GM19099 (cell line): ENCODE results near the gene FAM111A.

Experiments
- POLR2A ChIP-seq: IDR thresholded peaks from 3 replicates; pipeline ENCODE4 v1.6.1; 2011; ENCODE audit warnings: low read depth; ENCODE audit not compliant: insufficient read length; ENCODE audit errors: extremely low read depth

FAM111A gene

DNA sequence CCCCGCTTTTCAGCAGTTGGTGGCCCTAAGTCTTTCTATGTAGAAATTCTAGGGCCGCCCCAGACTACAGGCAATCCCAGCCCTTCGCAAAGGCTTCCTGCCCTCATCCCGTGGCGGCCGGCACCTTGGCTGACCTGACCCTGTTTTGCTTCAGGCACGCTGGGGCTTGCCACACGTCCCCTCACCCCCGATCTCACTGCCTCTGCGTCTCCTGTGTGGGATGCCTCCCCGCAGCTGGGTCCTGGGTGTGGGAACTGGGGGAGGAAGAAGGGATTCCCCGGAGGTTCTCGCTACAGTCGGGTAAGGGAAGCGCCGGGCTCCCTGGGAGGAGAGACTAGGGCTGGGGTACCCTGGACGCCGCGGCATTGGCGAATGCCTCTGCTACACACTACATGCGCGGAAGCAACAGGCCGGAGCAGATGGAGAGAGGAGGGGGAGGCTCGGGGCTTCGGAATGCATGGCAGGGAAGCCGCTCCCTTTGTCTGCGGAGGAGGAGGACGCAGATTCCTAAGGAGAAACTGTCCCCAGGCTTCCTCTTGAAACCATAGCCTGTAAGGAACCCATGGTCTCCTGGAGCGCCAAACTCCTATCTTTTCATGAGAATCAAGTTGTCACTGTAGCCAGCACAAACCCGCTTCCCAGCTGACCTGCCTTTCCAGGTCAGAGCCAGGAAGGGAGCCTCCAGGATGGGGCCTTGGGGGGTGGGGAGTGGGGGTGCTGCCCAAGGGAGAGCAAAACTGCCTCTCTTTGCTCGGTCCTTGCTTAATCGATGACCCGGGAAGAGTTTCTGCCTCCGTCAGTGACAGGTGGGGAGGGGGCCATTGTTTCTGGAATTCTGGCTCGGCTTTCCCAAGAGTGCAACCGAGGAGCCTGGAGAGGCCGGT is 30.7 kb downstream of the FAM111A start:
- no peak for TF ChIP-seq POLR2A

DNA sequence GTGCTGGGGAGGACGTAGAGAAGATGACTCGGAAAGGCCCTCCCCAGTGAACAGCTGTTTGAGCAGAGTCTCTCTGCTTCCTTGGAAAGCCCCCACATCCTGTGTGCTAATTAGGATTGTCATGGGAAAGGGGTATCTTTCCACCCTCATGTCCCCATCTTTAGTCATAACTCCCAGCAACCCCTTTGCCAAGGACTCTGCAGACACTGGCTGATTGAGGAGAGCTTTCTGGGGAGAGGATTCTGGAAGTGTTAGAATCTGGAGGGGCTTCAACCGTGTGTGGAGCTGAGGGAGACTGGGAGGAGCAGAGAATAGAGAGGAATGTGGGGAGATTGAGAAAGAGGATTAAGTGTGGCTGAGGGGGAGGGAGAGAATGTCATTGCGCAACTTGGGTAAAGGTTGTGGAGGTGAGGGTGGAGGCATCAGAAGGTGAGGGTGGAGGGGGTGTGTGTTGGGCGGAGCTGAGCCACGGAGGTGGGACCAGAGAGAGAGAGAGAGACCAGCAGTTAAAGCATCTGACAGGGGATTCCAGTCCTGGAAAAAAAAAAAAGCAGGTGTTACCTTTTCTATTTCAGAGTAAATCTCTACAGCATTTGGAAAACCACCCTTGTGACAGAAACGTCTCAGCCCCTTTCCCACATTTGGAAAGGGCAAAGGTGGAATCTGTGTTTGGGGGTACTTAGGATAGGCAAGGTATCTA is 31.5 kb downstream of the FAM111A start:
- no peak for TF ChIP-seq POLR2A

DNA sequence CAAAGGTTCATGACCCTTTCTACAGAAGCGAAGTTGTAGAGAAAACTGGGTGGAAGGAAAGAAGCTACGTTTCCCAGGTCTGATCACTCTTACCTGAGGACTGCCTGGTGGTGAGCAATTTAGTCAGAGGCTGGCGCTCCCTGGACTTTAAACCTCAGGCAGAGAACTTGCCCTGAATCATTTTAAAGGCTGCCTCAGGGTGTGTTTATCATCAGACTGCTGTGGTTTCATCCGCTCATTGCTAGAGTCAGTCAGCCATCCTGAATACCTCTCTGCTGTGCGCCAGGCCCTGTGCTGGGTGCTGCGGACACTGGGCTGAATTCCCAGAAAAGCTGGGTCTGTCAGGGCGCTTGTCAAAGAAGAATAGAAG is 32.0 kb downstream of the FAM111A start:
- TF ChIP-seq POLR2A: no peak

DNA sequence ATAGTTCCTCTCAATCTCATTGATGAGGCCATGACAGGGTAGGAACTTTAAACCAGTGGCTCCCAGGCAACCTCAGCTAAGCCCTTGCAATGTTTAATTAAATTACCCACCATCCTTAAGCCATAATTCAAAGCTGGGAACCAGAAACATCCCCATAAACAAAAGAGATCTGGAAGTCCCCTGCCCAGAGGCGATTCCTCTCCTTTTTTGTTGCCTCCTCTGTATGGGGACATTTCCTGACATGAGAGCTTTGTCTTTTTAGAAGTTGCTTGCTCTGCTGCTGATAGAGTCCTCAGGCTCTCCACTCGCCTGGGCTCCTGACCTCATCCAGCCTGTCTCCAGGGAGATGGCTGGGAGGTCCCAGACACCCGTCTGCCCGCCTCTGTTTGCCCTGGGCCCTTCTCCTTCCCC is 32.4 kb downstream of the FAM111A start:
- no peak for TF ChIP-seq POLR2A

DNA sequence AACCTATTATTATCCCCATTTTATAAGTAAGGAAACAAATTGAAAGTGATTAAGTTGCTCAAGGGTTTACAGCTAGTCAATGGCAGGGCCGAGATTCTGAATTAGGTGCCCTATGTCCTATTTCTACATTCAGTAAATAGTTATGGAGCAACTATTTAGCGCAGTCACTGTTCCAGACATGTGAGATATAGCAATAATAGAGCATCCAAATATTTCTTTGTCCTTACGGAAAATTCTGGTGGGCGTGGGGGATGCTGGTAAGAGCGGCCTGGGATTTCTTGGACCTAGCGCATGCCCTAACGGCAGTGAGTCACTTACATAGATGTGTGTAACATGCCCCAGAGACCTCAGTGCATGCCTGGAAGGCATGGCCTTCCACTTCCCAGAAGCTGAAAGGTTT is 33.7 kb downstream of the FAM111A start:
- TF ChIP-seq POLR2A: no peak

DNA sequence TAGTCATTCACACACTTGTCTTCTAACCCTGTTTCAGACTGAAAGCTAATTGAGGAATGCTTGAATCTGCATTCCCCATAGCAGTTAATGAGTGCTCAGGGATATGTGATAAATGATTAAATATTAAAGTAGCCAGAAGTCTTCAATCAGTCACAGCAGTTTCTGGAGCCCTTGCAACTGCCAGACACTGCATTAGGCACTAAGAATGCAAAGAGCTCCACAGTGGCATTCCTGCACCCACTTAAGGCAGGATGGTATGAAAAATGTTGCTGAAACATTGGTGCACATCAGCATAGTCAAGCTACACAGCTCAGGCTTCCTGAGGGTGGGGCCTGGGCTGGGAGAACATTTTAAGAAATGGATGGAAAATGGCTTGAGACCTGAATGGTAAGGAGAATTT is 35.7 kb downstream of the FAM111A start:
- TF ChIP-seq POLR2A: no peak

DNA sequence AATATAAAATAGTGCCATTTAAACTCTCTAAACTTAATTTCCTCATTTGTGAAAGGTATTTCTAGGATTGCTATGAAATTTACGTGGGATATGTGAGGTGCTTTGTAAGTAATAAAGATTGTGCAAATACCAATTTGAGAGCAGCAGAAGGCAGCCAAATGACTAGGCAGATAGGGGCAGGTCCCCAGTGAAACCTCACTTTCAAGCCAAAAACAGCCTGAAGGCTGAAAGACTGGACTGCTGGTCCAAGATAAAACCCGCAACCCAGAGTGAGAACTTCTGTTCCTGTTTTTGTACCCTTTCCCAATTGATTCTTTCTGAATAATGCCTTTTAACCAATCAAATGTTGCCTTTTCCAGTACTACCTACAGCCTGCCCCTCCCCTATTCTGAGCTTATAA is 36.5 kb downstream of the FAM111A start:
- TF ChIP-seq POLR2A: no peak

DNA sequence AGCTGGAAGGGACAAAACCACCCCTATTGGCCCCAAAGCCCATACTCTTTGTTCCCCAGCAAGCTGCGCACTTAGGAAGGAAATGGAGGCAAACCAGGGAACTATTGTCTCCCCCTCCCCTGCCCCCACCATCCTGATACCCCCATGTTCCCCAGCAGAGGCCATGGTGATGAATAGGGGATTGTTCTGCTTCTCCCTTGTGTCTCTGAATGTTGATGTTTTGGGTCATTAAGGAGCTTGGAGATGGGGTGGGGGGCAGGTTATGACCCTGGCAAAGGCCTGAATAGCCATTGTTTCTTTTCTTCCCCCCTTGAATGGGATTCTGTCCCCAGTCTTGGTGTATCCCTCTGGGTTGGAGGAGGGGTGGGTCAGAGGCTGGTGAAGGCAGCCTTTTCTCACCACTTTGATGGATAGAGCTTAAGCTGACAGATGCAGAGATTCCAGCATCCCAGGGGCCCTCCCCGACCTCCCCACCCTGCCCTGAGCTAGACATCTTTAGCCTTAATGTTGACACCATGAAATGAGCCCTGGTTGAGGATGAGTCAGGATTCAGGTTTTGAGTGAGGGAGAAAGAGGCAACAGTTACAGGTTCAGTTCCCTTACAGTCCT is 37.6 kb downstream of the FAM111A start:
- TF ChIP-seq POLR2A: no peak

DNA sequence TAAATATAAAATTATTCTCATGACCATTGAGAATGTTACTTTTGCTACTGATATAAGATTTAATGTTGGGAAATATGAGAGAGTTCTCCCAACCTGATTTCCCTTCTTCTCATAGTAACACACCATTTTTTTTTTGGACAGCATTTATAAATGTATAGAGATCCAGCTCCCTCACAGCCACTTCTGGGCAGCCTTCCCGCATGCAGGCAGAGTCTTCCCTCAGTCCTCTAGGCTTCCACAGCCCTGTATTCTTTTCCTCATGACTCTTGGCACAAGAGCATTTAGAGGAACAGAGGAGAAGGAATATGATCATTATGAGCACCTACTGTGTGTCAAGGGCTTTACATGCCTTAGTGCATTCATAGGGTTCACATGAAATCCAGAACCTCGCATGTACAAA is 38.3 kb downstream of the FAM111A start:
- TF ChIP-seq POLR2A: no peak

DNA sequence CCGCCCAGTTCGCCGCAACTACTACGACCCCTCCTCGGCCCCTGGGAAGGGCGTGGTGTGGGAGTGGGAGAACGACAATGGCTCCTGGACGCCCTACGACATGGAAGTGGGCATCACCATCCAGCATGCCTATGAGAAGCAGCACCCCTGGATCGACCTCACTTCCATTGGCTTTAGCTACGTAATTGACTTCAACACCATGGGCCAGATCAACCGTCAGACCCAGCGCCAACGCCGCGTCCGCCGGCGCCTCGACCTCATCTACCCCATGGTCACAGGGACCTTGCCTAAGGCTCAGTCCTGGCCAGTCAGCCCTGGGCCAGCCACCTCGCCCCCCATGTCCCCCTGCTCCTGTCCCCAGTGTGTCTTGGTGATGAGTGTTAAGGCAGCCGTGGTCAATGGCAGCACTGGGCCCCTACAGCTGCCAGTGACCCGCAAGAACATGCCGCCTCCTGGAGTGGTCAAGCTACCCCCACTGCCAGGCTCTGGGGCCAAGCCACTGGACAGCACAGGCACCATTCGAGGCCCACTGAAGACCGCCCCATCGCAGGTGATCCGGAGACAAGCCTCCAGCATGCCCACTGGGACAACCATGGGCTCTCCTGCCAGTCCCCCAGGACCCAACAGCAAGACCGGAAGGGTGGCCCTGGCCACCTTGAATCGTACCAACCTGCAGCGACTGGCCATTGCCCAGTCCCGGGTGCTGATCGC is 39.2 kb downstream of the FAM111A start:
- no peak for TF ChIP-seq POLR2A

DNA sequence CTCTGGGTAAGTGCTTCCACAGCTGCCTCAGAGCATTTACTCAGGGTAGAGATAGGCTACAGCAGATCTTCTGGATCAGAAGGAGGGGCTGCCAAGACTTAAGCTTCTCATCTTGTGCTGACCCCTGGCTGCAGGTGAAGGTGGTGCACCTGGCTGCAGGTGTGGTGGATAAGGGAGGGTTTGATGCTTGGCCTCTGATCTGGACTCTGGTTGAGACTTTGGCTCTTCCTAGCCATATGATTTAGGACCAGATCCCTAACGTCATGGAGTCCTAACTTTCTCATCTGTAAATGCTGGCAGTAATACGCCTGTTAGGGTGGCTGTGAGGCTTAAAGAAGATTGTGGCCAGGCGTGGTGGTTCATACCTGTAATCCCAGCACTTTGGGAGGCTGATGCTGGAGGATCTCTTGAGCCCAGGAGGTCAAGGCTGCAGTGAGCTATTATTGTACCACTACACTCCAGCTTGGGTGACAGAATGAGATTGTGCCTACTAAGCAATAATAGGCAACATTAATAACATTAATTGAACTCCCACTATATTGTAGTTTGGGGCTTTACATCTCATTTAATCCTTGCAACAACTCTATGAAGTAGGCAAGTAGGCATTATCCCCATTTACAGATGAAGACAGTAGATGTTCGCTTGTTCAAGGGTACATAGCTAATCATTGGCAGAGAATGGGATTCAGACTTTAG is 39.9 kb downstream of the FAM111A start:
- no peak for TF ChIP-seq POLR2A

DNA sequence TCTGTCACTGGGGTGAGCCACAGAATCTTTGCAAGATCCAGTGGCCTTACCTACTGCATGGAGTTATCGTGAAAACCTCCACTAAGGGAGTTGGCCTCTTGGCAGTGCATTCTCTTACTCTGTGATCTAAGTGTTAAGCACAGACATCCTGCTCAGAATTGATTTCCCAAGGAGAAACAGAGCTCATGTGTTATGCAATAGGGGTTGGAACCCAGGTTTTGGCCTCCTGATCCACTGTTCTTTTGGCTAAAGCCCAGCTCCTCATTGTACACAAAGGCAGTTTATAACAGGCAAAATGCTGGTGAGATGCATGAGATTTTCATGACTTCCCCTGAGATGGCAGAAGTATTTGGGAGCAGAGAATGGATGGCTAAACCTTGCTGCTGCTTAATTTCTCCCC is 41.1 kb downstream of the FAM111A start:
- TF ChIP-seq POLR2A: no peak

DNA sequence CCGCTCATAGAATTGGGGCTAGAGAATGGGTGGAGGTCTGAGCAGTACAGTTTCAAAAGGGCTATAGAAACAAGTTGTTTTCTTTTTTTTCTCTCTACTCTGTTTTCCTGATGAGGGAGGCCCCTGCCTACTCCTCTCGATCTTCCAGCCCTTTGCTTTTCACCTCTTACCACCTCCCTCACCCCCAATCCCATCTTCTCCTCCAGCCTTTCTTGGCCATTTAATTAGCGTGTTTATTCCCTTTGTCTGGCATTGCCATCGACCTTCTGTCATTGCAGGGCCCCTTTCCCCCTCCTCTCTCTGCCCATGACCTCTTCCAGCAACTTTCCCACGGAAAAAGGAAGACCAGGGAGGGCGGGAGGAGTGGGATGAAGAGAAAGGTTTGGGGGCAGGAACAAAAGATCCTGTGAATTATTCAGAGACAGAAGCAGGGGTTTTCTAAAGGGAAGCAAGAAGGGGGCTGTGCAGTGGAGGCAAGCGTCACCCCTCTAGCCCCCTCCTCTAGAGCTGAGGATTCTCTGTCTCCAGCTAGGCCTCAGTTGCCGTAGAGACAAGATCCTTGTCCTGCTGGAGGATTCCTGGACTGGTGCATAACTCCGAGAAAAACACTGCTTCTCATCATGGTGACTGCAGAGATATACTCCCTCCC is 42.2 kb downstream of the FAM111A start:
- TF ChIP-seq POLR2A: no peak

DNA sequence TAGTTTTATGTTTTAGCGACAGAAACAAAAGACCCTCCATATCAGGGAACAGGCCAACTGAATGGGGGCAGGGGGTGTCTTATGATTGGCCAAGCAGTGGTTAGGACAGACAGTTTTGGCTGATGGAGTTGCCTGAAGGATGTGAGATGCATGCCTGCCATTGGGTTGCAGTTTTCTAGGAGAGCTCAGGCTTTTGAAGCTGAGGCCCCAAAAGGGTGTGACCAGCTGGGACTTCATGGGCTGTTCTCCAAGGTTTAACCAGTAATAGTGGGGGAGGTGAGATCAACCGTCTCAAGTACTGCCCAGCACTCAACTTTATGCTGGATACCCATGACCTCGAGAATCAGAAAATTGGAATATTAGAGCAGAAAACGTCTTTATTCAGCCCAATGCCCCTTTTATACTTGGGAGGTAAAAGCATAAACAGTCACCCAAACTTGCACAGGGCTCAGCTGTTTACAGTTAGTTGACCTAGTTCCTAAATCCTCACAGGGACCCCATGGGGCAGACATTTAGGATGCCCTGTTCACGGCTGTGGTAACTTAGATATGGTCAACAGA is 42.8 kb downstream of the FAM111A start:
- no peak for TF ChIP-seq POLR2A
